OCI-LY3 (cell line): ENCODE measurements around the gene WWOX.

Experiments used
- CTCF ChIP-seq: fragments of 200-600, 300-600 bp; sonication (generic); IDR thresholded peaks from 2 replicates; pipeline ENCODE4 v1.5.1; 2014; ENCODE audit warnings: antibody characterized with exemption, low read length, low read depth
- EZH2phosphoT487 ChIP-seq: fragments of 200-600 bp; shearing (Covaris generic); IDR thresholded peaks from 2 replicates; pipeline ENCODE4 v1.6.1; 2018; ENCODE audit warnings: antibody characterized with exemption, mixed run types, low read depth

DNA sequence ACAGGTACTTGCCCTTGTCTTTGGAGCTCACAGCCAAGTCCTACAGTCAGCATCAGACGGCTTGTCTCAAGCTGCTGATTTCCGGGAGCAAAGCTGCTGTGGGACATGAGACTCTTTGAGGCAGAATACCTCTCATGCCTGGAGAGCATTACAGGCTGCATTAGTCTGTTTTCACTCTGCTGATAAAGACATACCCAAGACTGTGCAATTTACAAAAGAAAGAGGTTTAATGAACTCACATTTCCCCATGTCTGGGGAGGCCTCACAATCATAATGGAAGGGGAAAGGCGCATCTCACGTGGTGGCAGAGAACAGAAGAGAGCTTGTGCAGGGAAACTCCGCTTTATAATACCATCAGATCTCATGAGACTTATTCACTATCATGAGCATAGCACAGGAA lies 661.2 kb downstream of the WWOX start:
- TF ChIP-seq CTCF, result no peak
- TF ChIP-seq EZH2phosphoT487, result no peak
